HEK293 (cell line): ENCODE results near the gene WDR48.

Experiments
- SP7 ChIP-seq: fragments of 450-650 bp; formaldehyde crosslinking; IDR thresholded peaks from 2 replicates; pipeline ENCODE4 v1.5.1; 2016; ENCODE audit warnings: missing biosample characterization, missing genetic modification characterization
- ZNF571 ChIP-seq: fragments of 450-650 bp; formaldehyde crosslinking; IDR thresholded peaks from 2 replicates; pipeline ENCODE4 v1.5.0; 2017; ENCODE audit warnings: missing biosample characterization, missing genetic modification characterization
- TF ChIP-seq, protein P1 (sequence below): fragments of 450-650 bp; formaldehyde crosslinking; IDR thresholded peaks from 2 replicates; pipeline ENCODE4 v1.5.1; 2016; ENCODE audit warnings: missing biosample characterization, missing genetic modification characterization

DNA sequence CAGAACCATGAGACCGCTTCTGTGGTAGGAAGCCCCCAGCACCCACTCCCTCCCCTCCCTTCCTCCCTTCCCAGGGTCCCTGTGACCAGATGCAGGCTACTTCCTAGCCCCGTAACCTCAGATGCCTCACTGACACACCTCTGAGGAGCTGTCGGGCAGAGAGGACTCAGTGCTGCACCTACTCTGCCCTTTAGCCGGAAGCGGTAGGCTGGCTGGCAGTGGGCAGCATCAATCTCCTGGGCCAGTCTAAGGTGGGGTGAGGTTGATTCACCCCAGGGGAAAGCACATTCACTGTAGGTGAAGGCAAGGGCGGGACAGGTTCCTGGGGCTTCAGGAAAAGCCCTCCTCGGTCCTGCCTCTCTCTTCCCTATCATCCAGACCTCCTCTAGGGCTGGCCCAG, 82.5 kb downstream of the WDR48 start:
- TF ChIP-seq SP7: no peak
- TF ChIP-seq ZNF571 (tag by site-specific recombination): no peak
- TF ChIP-seq, protein P1, sequence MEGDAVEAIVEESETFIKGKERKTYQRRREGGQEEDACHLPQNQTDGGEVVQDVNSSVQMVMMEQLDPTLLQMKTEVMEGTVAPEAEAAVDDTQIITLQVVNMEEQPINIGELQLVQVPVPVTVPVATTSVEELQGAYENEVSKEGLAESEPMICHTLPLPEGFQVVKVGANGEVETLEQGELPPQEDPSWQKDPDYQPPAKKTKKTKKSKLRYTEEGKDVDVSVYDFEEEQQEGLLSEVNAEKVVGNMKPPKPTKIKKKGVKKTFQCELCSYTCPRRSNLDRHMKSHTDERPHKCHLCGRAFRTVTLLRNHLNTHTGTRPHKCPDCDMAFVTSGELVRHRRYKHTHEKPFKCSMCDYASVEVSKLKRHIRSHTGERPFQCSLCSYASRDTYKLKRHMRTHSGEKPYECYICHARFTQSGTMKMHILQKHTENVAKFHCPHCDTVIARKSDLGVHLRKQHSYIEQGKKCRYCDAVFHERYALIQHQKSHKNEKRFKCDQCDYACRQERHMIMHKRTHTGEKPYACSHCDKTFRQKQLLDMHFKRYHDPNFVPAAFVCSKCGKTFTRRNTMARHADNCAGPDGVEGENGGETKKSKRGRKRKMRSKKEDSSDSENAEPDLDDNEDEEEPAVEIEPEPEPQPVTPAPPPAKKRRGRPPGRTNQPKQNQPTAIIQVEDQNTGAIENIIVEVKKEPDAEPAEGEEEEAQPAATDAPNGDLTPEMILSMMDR (tag by site-specific recombination): no peak
